Lung (tissue), 12 donors: ENCODE results near the gene TCEAL5. TPM values are rescaled to one million over a fixed set of nuclear protein-coding genes. Genes with fewer than 3 reads are reported as not detected.

Experiments used
- ATAC-seq: fragments of 200-7000 bp; cut with Tn5 transposase; one replicate; pipeline ENCODE4 v1.9.1; 2020; ENCODE audit warnings: moderate number of reproducible peaks; ENCODE audit not compliant: insufficient read depth, low FRiP score
- DNase-seq, 3 donors: peaks; one replicate each; pipeline ENCODE4 v3.0.0-alpha.2; 2013 to 2017
- H3K27ac ChIP-seq, 2 donors: one replicate each; pipeline ENCODE4 v1.5.1; 2013; ENCODE audit warnings: mild to moderate bottlenecking in 2 of 2, moderate library complexity in 2 of 2, control low read depth in 1 of 2, inconsistent platforms in 1 of 2, low read depth in 1 of 2, low read length in 1 of 2
- H3K27me3 ChIP-seq, 3 donors: one replicate each; pipeline ENCODE4 v1.5.1; 2013; ENCODE audit warnings: low read length in 2 of 3; ENCODE audit not compliant: control insufficient read depth in 3 of 3, insufficient read depth in 3 of 3
- H3K36me3 ChIP-seq, 4 donors: one replicate each; pipeline ENCODE4 v1.5.1; 2013; ENCODE audit warnings: low read length in 4 of 4, mild to moderate bottlenecking in 1 of 4, moderate library complexity in 1 of 4; ENCODE audit not compliant: control insufficient read depth in 4 of 4, insufficient read depth in 4 of 4
- H3K4me1 ChIP-seq, 5 donors: one replicate each; pipeline ENCODE4 v1.5.1; 2013; ENCODE audit warnings: low read length in 5 of 5, mild to moderate bottlenecking in 2 of 5, moderate library complexity in 1 of 5; ENCODE audit not compliant: control insufficient read depth in 5 of 5, insufficient read depth in 5 of 5
- H3K4me3 ChIP-seq: one replicate; pipeline ENCODE4 v1.5.1; 2013; ENCODE audit warnings: mild to moderate bottlenecking, control low read depth, moderate library complexity
- H3K9ac ChIP-seq, 2 donors: one replicate each; pipeline ENCODE4 v1.5.1; 2013; ENCODE audit warnings: low read length in 2 of 2, control low read depth in 1 of 2; ENCODE audit not compliant: insufficient read depth in 1 of 2
- H3K9me3 ChIP-seq, 4 donors: one replicate each; pipeline ENCODE4 v1.5.1; 2013; ENCODE audit warnings: low read length in 3 of 4, mild to moderate bottlenecking in 1 of 4, moderate library complexity in 1 of 4; ENCODE audit not compliant: control insufficient read depth in 4 of 4, insufficient read depth in 3 of 4
- WGBS, 2 donors: extraction: QIAGEN DNeasy Blood & Tissue Kit; methylation state at CpG; one replicate each; pipeline ENCODE4 v1.1.7; 2013; 5-methylcytosine and 5-hydroxymethylcytosine counted together
- polyA plus RNA-seq, 2 donors: library from polyadenylated mRNA; stranded (reverse); fragments of 200-250 nt; gene quantifications; one replicate each; pipeline ENCODE4 v1.2.1, GENCODE V29; 2013
- total RNA-seq, 2 donors: library from RNA; depleted of rRNA in 1 of 2; stranded (reverse); fragments of >200 nt in 1 of 2; gene quantifications; one replicate each; pipeline ENCODE4 v1.2.1, GENCODE V29; 2014 to 2021
- TF ChIP-seq, protein P1 (sequence below): IDR thresholded peaks from 2 replicates; pipeline ENCODE4 v1.5.1; 2012; ENCODE audit warnings: mild to moderate bottlenecking; ENCODE audit errors: control extremely low read depth, extremely low read depth
- donor health status: control.
- donor health status: control.
- donor health status: Bipolar disorder and iron deficiency.
- donor health status: healthy.
- donor health status: DM: yes; HTN: yes; CAD: no.

TCEAL5 gene
- total and polyA plus RNA-seq, 4 donors, result 0.03 to 0.28 (median 0.12) TPM; not detected in 1

GRCh38 chrX:103256651-103257050 lies 19.9 kb downstream of the TCEAL5 start:
- Histone ChIP-seq H3K27me3 (peaks cover 3 to 41% (median 14%) of the 10 kb centered on the region in 3 donors), H3K4me1 (peaks cover 0 to 7% (median 0%) of the 10 kb centered on the region in 5 donors), H3K9me3 (no peaks in the 10 kb centered on the region), H3K36me3 (peaks cover 0 to 2% (median 0%) of the 10 kb centered on the region in 4 donors), H3K4me3 (no peak overlapping the region), H3K9ac (no peak overlapping the region), H3K27ac (no peak overlapping the region)
- TF ChIP-seq, protein P1, sequence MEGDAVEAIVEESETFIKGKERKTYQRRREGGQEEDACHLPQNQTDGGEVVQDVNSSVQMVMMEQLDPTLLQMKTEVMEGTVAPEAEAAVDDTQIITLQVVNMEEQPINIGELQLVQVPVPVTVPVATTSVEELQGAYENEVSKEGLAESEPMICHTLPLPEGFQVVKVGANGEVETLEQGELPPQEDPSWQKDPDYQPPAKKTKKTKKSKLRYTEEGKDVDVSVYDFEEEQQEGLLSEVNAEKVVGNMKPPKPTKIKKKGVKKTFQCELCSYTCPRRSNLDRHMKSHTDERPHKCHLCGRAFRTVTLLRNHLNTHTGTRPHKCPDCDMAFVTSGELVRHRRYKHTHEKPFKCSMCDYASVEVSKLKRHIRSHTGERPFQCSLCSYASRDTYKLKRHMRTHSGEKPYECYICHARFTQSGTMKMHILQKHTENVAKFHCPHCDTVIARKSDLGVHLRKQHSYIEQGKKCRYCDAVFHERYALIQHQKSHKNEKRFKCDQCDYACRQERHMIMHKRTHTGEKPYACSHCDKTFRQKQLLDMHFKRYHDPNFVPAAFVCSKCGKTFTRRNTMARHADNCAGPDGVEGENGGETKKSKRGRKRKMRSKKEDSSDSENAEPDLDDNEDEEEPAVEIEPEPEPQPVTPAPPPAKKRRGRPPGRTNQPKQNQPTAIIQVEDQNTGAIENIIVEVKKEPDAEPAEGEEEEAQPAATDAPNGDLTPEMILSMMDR, result no peak
- ATAC-seq, result no peak
- DNase-seq, result no peak

DNA sequence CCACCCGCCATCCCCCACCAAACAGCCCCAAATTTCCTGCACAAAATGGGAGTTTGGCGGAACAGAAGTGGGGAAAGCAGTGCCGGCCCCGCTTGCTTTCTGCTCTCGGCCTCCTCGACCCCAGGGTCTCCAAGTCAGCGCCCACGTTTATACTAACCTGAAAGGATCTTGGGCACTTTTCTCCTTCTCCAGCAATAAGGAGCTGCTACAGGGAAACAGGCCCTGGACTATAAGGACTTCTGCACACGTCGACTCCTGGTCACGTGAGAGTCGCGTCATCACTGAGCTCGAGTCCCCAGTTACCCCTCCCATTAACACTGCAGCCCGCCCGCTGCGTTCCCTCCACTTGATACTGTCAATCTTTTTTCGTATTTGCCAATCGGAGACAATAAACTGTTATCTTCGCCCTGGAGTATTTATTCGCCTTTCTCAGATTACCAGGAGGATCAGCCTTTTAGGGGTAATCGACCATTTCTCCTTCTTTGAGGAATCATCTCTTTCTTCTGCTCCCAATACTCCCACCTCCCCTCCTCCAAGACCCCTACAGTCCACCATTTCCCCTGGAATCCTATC lies 21.5 kb downstream of the TCEAL5 start, which contains the start of gene TCEAL8:
TSS of gene TCEAL8 (minus strand) at position 235 of the 573 bp plus-strand sequence. CDS start 1,176 bp downstream, outside the sequence.
- WGBS, 2 donors, result 0 to 25% methylated on average over 22 of the region's 22 CpGs
- Histone ChIP-seq H3K4me3 (peak within 1 kb of the TSS; percentile 16), H3K4me1 (peaks cover 0 to 7% (median 0%) of the 10 kb centered on the region in 5 donors), H3K27me3 (peaks cover 3 to 35% (median 14%) of the 10 kb centered on the region in 3 donors), H3K9me3 (no peaks in the 10 kb centered on the region), H3K9ac (peak within 1 kb of the TSS; percentile 71 to 91), H3K36me3 (peaks cover 0 to 2% (median 0%) of the 10 kb centered on the region in 4 donors), H3K27ac (peak within 1 kb of the TSS; percentile 60 to 89)
- TF ChIP-seq, protein P1, result no peak
- ATAC-seq (peak; percentile 79), DNase-seq (peak; percentile 87 to 95 (median 91))

- TF ChIP-seq, protein P1, result no peak
- H3K27me3 ChIP-seq, result peaks cover 3 to 28% (median 12%) of the 10 kb centered on the region in 3 donors
- H3K4me3 ChIP-seq, result peak overlapping the region; percentile 16
- peaks cover 0 to 7% (median 0%) of the 10 kb centered on the region in 5 donors for H3K4me1 ChIP-seq
- 0 to 18% methylated on average over 20 to 22 of the region's 22 CpGs for WGBS, 2 donors
- H3K9ac ChIP-seq, result peak overlapping the region; percentile 71 to 91
- peak overlapping the region; percentile 60 to 89 for H3K27ac ChIP-seq
- peaks cover 0 to 2% (median 0%) of the 10 kb centered on the region in 4 donors for H3K36me3 ChIP-seq
- no peaks in the 10 kb centered on the region for H3K9me3 ChIP-seq
- DNase-seq (peak; percentile 74 to 88 (median 75)), ATAC-seq (peak; percentile 71)
Observed at GRCh38 chrX:103254171-103254824, 22.3 kb downstream of the TCEAL5 start.
